NCI-H146 treated with DMSO at 0.1 percent for 48 hours (cell line): ENCODE data around the gene IWS1.
"Not testable (repeated sequence)": the region's sequence is repeated elsewhere in the genome, so short reads cannot be mapped to it uniquely, and the experiment has no call there.

ENCODE experiments used
- DNase-seq: peaks from one replicate; lab custom pipeline; 2025; ENCODE audit not compliant: unreplicated experiment; lab: John Stamatoyannopoulos, UW

IWS1 gene

DNA sequence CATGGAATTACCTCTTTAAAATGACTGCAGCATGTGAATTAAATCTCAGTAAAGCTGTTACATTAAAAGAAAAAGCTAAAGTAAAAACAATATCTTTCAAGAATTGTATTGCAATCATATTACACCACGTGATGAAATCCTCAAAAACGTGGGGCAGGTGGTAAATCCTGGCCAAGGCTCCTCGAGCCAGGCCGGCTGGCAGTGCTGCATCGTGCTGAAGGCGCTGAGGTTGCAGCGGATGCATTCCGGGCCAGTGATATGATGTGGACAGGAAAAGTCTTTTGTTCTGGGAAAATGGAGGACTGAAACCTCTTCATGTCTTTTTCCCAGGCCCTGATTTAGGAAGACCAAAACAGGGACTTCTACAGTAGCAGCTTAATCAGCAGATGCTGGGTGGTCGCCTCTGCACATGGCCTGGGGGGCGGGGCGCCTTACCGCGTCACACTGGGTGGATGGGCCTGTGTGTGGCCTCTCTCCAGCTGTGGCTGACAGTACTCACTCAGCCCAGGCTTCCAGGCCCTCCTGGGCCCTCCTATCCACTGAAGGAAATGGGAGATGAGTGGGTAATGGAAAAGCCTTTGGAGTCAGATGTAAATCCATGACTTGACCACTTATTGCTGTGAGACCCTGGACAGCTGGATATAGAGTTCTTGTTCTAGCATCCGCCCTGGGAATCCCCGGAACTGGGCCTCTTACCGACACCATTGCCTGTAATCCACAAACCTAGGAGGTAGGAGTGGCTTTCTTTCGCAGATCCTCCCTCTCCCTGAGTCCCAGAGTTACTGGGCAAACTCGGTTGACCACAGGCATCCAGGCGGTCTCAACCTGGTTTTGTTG, 62.9 kb downstream of the IWS1 start:
- DNase-seq = no peak

DNA sequence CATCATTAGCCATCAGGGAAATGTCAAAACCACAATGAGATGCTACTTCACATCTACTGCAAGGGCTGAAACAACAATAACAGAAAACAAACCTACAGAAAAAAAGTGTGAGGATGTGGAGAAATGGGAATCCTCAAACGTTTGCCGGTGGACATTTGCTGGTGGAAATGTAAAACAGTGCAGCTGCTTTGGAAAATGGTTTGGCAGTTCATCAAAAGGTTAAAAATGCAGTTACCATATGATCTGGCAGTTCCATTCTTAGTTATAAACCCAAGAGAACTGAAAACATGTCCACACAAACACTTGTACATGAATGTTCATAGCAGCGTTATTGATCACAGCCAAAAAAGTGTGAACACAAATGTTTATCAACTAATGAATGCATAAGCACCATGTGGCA, 63.8 kb downstream of the IWS1 start:
- no peak for DNase-seq

DNA sequence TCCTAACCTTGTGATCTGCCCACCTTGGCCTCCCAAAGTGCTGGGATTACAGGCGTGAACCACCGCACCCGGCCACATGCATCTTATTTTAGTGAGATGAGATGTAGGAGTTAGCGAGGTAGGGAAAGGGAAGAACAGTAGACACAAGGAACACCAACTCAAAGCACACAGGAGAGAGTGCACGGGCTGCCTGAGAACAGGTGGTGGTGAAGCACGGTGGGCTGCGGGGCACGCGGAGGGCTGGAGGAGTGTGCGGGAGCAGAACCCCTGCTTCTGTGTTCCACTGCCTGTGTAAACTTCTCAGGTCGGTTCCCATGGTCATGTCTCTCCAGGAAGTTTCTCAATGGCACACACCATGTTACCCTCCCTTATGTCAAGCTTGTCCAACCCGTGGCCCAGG, 69.3 kb downstream of the IWS1 start:
- no peak for DNase-seq

DNA sequence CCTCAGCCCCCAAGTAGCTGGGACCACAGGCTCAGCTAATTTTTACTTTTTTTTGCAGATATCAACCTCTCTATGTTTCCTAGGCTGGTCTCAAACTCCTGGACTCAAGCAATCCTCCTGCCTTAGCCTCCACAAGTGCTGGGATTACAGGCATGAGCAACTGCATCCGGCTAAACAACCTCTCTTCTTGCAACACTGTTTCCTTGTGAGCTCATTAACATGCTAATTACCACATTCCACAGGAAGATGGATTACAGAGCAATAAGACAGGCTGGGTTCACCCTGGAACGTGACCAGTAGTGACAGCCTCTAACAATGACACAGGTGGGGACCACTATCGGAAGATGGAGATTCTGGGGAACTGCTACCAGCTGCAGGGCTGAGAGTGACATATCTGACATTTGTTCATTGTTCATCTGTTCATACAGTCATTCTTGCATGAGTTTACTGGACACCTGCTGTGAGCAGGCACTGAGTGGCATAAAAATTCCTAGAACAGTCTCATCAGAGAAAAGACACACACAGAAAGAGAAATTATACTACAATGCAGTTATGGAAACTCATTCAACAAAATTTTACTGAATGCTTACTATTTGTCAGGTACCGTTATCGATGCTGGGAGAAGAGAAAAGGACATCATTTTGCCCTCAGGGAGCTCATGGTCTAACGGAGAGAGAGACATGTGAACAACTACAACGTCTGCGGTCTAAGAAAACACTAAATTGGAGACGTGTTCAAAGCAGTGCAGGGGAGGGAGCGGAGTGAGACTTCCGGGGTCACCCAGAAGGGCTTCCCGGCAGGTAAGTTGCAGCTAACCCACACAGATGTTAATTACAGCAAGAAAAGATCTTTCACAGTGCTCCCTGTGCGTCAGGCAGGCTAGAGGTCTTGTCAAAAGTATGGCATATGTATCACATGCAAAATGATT, 70.5 kb downstream of the IWS1 start:
- no peak for DNase-seq

DNA sequence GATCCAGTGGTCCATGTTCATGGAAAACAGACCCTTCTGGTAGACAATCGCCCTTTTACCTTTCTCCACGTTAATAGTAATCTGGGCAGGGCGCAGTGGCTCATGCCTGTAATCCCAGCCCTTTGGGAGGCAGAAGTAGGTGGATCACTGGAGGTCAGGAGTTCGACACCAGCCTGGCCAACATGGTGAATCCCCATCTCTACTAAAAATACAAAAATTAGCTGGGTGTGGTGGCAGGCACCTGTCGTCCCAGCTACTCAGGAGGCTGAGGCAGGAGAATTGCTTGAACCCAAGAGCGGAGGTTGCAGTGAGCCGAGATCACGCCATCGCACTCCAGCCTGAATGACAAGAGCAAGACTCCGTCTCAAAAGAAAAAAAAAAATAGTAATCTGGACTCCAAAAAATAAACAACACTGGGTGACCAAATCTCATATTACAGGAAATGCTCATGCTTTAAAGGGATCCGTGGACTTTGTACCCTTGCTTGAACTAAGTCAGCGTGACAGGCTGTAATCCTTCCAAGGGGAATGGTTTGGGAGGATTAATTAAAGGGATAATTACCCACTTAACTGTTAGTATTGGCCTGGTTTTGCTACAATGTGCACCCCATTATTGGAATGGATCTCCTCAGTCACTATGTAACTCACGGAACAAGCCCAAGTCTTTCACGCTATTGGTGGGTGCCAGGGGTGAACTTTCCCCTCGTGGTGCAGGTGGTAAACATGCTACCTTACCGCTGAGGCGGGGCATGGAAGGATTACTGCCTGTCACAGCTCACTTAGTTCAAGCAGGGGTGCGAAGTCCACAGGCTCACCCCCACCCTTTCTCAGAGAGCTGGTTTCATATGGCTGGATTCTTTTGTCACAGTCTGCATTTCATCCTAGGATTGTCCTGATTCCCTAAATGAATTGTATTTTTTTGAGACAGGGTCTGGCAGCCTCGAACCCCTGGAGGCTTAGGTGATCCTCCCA, 71.4 kb downstream of the IWS1 start:
- DNase-seq = peak; percentile 24

DNA sequence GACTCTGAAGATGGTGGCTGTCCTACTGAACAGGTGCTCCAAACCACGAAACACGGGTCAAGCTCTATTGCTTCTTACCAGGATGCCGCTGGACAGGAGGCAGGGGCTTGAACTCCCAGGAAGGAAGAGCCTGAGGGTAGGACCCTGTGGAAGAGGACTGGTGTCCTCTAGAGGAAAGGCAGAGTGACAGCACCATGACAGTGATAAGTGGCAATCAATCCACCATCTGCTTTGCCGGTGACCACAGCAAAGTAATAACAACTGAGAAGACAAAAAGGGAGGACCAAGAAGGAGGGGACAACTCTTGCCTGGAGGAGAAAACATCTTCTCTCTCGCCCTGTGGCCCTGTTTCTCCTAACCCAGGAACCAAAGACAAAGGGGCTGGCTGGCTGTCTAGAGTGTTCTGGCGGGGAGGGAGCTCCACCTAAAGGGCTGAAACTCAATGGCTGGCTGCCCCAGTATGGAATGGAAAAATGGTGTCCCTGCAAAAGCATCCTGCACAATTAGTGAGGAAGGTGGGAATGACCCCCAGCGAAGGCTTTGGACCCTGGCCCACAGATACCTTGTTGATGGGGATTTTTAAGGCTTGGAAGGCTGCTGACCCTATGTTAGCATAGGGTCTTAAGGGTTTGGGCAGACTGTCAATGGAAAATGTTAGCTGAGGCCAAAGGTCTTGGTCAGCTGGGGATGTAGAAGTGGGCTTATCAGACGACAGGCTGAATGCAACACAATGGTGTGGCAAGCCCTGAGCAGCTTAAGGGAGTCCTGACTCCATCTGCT, 72.7 kb downstream of the IWS1 start:
- DNase-seq = peak; percentile 7

DNA sequence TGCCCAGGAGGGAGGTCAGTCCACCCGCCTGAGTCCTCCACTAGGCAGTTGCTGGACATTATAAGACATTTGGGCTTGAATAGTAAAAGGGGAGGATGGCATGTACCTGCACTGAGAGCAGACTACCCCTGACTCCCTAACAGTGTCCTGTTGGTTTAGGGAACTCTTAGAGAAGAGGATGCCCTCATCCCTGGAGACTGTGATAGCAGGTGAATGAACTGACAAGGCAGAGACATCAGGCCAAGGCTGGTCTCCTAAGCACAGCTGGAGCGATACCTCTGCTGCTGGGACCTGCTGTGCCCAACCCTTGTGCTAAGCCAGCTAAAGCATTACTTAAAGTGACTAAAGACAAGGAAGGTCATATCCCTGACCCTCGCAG, 73.3 kb downstream of the IWS1 start:
- DNase-seq = no peak

GRCh38 chr2:127452423-127452822, 73.9 kb downstream of the IWS1 start:
- DNase-seq = not testable (repeated sequence)

DNA sequence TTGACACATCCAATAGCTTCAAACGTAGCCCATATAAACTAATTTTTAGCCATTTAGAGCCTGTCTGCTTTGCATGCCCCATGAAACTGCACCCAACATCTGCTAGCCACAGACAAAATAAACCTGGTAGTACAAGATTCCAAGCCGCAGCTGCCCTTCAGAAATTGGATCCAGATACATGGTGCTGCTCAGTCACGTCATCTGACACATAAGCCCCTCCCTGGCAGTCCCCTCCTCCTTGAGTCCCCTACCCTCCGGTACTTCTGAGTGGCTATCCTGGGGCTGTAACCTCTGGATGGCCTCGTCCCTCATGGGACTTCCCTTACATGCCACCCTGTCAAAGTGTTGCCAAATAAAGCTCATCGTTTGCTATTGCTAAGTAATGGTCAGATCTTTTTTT, 74.3 kb downstream of the IWS1 start:
- no peak for DNase-seq

DNA sequence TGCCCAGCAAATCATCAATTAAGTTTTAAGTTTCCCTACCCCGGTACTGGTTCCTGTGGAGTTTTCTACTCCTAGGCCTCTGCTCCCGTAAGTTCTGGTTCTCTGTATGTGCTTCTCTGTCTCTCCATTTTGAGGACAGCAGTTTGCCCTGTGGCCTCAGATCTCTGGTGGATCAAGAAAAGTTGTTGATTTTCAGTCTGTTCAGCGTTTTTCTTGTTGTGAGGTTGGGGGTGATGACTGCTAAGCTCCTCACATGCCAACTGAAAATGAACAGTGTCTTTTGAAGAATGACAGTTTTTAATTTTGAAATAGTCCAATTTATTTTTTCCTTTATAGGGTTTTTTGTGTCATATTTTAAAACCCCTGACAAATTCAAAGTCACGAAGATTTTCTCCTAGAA, 76.4 kb downstream of the IWS1 start:
- DNase-seq = no peak

DNA sequence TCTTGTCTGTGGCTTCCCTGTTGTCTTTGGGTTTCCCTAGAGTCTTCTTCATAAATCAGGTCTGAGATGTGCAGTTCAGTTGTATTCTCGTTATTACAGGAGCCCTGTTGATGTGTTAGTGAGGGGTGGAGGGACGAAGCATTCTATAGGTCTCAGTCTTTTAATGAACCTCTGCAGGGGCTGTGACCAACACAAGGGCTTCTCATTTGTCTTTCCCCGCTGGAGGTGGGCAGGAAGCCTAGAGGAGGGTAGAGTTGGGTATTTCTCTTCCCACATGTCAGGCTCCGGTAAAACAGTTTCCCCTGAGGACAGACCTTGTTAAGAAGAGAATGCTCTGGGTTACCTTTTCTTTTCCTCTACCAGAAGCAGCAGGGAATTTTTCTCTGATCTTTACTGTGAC, 76.9 kb downstream of the IWS1 start:
- no peak for DNase-seq

DNA sequence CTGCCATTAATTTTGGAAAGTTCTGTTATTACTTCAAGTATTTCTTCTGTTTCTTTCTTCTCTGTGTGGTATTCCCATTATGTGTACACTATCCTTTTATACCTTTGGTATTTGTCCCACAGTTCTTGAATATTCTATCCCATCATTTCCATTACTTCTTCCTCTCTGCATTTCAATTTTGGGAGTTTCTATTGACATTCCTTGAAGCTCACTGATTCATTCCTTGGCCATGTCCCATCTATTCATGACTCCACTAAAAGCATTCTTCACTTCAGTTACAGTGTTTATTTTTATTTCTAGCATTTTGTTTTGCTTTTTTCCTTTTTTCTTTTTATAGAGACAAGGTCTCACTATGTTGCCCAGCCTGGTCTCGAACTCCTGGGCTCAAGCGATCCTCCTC, 77.8 kb downstream of the IWS1 start:
- DNase-seq = no peak

DNA sequence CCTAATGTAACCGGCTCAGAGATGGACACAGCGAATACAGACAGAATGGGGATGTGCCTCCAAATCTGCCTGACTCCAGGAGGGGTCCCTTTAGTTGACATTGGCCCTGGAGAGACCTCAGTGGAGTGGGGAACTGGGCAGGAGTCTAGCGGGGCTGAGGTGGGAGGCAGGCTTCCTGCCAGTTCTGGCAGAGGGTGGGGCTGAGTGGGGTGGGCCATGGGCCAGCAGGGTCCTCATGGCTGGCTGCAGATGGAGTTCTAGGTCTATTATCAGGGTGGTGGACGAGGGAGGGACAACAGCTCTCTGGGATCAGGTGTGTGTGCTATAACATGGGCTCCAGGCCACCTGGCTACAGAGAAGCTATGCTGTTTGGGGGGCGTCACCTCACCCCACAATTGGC, 86.9 kb downstream of the IWS1 start:
- no peak for DNase-seq

- DNase-seq = no peak
These were observed 88.2 kb downstream of the IWS1 start for GRCh38 chr2:127437781-127438726.

DNA sequence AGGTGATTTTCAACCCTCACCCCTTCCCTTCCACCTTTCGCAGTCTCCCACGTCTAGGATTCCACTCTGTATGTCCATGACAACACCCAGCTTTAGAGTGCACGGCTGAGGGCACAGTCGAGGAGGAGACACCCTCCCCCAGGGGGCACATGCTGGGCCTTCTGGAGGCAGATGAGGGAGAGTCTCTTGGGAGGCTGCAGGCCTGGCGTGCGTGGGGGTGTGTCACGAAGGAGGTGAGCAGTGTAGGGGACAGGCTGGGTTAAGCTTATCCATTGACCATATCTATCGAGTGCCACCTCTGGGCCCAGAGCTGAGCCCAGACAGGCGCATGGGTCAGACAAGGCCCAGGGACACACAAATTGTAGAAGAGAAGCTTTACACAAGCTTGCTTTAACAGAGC, 89.2 kb downstream of the IWS1 start:
- no peak for DNase-seq

- DNase-seq = no peak
These were observed 91.8 kb downstream of the IWS1 start for GRCh38 chr2:127434515-127434914.

DNA sequence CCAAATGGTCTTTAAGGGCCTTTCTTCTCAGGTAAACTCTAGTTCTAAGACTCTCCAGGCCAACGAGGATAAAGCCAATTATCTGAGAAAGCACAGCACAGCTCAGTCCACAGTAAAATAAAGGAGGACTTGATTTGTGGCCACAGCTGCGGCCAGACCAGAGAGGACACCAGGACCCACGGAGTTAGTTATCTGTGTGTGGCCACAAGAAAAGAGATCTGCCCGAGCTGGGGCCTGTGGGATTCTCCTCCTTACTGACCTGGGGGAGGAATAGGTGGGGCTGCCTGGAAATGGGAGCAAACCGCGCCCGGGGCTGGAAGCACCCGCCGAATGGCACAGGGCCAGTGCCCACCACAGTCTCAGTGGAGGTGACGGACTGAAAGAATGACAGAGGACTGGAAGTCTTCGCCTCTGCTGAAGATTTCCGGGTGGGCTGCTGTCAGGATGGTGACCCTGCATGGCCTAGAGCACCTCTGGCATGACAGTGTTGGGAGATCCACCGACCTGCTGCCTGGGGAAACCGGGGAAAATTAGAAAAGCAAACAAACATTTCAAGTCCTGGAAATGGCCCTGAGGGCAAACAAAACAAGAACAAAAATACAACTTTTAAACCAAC, 94.8 kb downstream of the IWS1 start:
- no peak for DNase-seq
